MG63 (cell line): ENCODE data around the gene DFFB. TPM values are rescaled to one million over a fixed set of nuclear protein-coding genes. Genes with fewer than 3 reads are reported as not detected.

Source experiments
- DNase-seq: peaks from one replicate; pipeline ENCODE4 v3.0.0-alpha.2; 2020
- H3K27me3 ChIP-seq: fragments of 250-450 bp; sonication (Bioruptor Pico); 2 replicates; pipeline ENCODE4 v1.5.1; 2020; ENCODE audit warnings: mild to moderate bottlenecking, moderate library complexity
- H3K36me3 ChIP-seq: fragments of 250-450 bp; sonication (Bioruptor Pico); 2 replicates; pipeline ENCODE4 v1.5.1; 2020; ENCODE audit warnings: mild to moderate bottlenecking, moderate library complexity
- H3K4me3 ChIP-seq: fragments of 250-450 bp; sonication (Bioruptor Pico); 2 replicates; pipeline ENCODE4 v1.5.1; 2020; ENCODE audit warnings: mild to moderate bottlenecking, moderate library complexity
- H3K9me3 ChIP-seq: fragments of 250-450 bp; sonication (Bioruptor Pico); 2 replicates; pipeline ENCODE4 v1.5.1; 2020; ENCODE audit warnings: mild to moderate bottlenecking, moderate library complexity
- total RNA-seq: library from RNA; depleted of rRNA; stranded (reverse); fragments of >200 nt; shearing (Covaris generic); gene quantifications from 2 replicates; pipeline ENCODE4 v1.2.3, GENCODE V29; 2014; ENCODE audit warnings: low replicate concordance; rRNA removed

DFFB gene
- total RNA-seq, 1 experiment from 2014 or later, result 19.1 TPM

DNA sequence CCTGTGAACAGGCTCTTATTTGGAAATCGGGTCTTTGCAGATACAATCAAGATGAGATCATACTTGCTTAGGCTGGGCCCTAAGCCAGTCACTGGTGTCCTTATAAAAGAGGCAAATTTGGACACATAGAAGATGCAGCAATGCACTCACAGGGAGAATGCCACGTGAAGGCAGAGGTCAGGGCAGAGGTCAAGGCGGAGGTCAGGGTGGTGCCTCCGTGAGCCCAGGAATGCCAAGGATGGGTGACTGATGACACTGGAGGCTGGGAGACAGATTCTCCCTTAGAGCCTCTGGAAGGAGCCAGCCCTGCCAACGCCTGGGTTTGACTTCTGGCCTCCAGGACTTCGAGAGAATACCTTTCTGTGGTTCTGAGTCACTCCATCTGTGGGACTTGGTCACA, 65.6 kb downstream of the DFFB start:
- DNase-seq, result no peak
- Histone ChIP-seq H3K27me3 (no peaks in the 10 kb centered on the region), H3K36me3 (no peaks in the 10 kb centered on the region), H3K4me3 (no peak overlapping the region), H3K9me3 (no peaks in the 10 kb centered on the region)

DNA sequence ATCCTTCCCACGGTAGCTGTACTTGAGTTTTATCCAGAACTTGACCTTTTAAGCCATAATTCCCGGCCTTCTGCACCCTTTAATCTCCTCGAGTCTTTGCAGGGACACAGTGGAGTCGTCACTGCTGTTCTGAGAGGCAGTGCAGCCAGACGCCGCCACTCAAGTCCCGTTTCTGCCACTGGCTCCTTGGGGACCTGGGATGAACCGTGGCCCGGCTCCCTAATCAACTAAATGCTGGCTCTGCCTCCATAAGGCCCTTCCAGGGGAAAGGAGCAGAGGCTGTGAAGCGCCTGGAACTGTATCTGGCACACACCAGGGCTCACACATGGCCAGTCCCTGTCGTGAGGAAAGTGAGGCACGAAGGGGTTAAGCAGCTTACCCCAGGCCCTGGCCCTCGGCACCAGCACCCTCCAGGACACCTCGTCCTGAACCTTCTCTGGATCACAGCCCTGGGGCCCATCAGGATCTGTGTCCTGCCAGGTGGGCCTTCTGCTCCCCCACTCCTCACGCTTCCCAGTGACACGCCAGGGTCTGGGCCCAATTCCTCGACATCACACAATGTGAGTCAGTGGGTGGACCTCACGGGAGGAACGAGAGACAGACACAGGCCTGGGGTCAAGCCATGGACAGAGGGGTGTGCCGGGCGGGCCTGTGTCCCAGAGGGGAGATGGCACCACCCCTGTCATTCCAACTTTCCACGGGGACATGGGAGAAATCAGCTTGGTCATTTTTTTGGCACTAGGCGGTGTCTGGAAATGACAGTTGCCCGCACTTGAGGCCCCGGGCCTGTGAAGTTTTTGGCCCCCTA, 66.3 kb downstream of the DFFB start:
- no peak overlapping the region for H3K4me3 ChIP-seq
- no peaks in the 10 kb centered on the region for H3K9me3 ChIP-seq
- no peaks in the 10 kb centered on the region for H3K27me3 ChIP-seq
- H3K36me3 ChIP-seq, result no peaks in the 10 kb centered on the region
- DNase-seq, result no peak

DNA sequence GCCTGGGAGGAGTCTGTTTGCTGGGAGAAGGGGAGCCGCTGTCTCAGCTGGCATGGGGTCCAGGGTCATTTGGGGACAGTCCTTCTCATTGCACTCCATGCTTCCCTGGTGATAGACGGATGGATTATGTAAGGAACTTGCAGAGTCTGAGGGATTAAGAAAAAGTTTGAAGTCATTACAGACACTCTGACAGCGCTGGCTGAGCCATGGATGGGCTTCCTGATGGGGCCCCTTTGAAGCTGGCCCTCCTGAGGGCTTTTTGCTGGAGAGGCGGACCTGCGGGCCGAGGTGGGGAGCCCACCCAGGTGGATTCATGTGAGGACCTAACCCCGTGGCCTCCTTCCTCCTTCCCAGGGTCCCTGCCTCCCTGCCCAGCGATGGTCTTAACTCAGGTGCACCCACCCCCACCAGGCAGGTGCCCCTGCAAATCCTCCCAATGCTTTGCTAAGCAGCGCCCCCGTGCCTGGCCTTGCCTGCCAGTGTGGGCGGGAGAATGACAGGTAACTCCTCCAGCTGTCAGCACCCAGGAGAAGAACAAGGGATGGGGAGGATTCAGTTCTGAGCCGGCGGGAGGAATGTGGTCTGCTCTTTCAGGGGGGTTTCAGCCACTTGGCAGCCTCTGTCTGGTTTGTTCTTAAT, 67.0 kb downstream of the DFFB start:
- Histone ChIP-seq H3K27me3 (no peaks in the 10 kb centered on the region), H3K4me3 (no peak overlapping the region), H3K9me3 (no peaks in the 10 kb centered on the region), H3K36me3 (no peaks in the 10 kb centered on the region)
- no peak for DNase-seq

GRCh38 chr1:3924825-3925220, 67.5 kb downstream of the DFFB start:
- H3K36me3 ChIP-seq, result no peaks in the 10 kb centered on the region
- H3K27me3 ChIP-seq, result no peaks in the 10 kb centered on the region
- DNase-seq, result no peak
- no peaks in the 10 kb centered on the region for H3K9me3 ChIP-seq
- H3K4me3 ChIP-seq, result no peak overlapping the region

DNA sequence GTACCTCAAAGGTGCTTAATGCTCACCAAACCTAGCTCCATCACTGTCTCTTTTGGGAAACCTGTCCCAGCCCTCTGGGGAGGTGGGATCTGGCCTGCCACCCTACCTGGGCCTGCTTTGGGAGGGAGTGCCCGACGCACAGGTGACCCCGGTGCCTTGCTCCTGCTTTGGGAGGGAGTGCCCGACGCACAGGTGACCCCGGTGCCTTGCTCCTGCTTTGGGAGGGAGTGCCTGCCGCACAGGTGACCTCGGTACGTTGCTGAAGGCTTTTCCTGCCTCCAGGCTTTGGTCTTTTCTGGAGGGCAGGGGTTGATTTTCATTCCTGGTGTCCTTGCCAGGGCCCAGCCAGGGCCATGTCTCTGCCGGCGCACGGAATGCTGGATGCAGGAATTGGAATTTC, 68.0 kb downstream of the DFFB start:
- no peak for DNase-seq
- no peak overlapping the region for H3K4me3 ChIP-seq
- H3K36me3 ChIP-seq, result no peaks in the 10 kb centered on the region
- no peaks in the 10 kb centered on the region for H3K9me3 ChIP-seq
- peaks cover under 1% of the 10 kb centered on the region; the same call in 1 of the 2 replicates for H3K27me3 ChIP-seq

- H3K9me3 ChIP-seq, result no peaks in the 10 kb centered on the region
- H3K27me3 ChIP-seq, result peaks cover 4% of the 10 kb centered on the region; the same call in 1 of the 2 replicates
- H3K36me3 ChIP-seq, result no peaks in the 10 kb centered on the region
- DNase-seq, result no peak
- no peak overlapping the region for H3K4me3 ChIP-seq
Measured at GRCh38 chr1:3925762-3926161, 68.5 kb downstream of the DFFB start.

DNA sequence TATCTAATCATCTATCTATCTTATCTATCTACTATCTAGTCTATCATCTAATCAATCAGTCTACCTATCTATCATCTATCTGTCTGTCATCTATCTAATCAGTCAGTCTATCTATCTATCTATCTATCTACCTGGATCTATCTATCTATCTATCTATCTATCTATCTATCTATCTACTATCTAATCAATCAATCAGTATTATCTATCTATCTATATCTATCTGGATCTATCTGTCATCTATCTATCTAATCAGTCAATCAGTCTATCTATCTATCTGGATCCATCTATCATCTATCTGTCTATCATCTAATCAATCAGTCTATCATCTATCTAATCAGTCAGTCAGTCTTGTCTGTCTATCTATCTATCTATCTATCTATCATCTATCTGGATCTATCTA, 69.7 kb downstream of the DFFB start:
- H3K9me3 ChIP-seq, result no peaks in the 10 kb centered on the region
- no peaks in the 10 kb centered on the region for H3K36me3 ChIP-seq
- H3K4me3 ChIP-seq, result no peak overlapping the region
- H3K27me3 ChIP-seq, result peaks cover 9% of the 10 kb centered on the region
- no peak for DNase-seq

DNA sequence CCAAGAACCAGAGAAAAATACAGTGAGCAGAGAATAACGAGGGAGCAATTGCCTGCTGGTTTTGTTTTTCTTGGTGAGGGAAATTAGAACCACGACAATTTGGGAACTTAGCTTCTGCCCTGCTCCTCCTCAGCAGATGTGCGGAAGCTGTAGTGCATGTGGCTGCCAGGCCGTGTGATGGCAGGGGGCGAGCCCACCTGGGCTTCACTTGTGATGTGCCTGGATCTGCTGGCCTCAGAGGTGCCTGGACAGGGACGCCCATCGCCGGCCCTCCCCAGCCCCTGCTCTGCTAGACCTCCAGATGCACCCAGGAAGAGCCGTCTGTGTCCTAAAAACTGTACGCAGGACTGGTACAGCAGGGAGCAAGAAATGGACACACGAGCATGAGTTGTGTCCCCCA, 71.3 kb downstream of the DFFB start:
- Histone ChIP-seq H3K4me3 (no peak overlapping the region), H3K36me3 (no peaks in the 10 kb centered on the region), H3K27me3 (peaks cover 9% of the 10 kb centered on the region), H3K9me3 (no peaks in the 10 kb centered on the region)
- DNase-seq, result no peak

GRCh38 chr1:3929126-3929525, 71.8 kb downstream of the DFFB start:
- DNase-seq, result no peak
- H3K9me3 ChIP-seq, result no peaks in the 10 kb centered on the region
- H3K36me3 ChIP-seq, result no peaks in the 10 kb centered on the region
- H3K4me3 ChIP-seq, result no peak overlapping the region
- H3K27me3 ChIP-seq, result peaks cover 9% of the 10 kb centered on the region

GRCh38 chr1:3930301-3931006, 73.2 kb downstream of the DFFB start:
- Histone ChIP-seq H3K27me3 (peaks cover 9% of the 10 kb centered on the region), H3K9me3 (no peaks in the 10 kb centered on the region; the same call in 1 of the 2 replicates), H3K36me3 (no peaks in the 10 kb centered on the region), H3K4me3 (no peak overlapping the region)
- DNase-seq, result no peak

GRCh38 chr1:3931007-3931912, 74.0 kb downstream of the DFFB start:
- Histone ChIP-seq H3K36me3 (no peaks in the 10 kb centered on the region), H3K4me3 (no peak overlapping the region), H3K9me3 (no peaks in the 10 kb centered on the region; the same call in 1 of the 2 replicates), H3K27me3 (peaks cover 9% of the 10 kb centered on the region)
- no peak for DNase-seq

DNA sequence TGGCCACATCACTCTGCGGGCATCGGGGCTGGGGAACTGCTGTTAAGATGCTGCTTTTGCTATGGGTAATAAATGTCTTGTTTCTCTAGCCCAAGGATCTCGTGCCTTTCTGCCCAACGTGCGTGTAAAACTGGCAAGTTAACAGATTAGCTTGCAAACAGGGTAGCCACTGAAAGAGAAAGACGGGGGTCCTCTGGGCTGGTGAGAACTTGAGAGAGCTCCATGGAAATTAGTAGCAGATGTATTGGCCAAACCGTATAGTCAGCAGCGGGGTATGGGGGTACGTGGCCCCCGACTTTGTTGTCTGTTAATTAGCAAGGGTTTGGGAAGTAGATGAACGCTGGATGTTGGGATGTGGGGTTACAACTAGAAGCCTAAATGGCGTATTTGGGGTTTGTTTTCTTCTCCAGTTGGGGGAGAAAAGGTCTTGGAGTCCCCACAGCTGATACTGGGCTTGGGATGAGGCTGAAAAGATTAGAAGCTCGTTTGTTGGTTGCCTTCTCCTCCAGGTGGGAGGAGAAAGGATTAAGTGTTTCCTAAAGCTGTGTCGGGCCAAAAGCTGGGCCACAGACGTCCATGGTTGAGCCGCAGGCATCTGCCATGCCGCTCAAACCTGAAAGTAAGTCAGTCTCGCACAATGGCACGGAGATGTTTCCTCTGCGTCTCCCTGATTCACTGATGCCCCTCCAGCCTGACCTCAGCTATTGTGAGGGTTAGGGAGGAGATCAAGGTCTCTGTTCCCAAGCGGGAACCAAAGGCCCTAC, 75.1 kb downstream of the DFFB start:
- DNase-seq, result no peak
- H3K27me3 ChIP-seq, result peaks cover 9% of the 10 kb centered on the region
- H3K9me3 ChIP-seq, result peaks cover 4% of the 10 kb centered on the region

More for the DNA sequence above, 75.1 kb downstream of the DFFB start:
- Histone ChIP-seq H3K4me3 (no peak overlapping the region), H3K36me3 (no peaks in the 10 kb centered on the region)

Other genes starting within 250 kb of the DFFB start
- gene MEGF6, start 246.0 kb upstream of the DFFB start, total RNA-seq, result 121 and 198 TPM in 2 replicates
- gene TPRG1L, start 232.5 kb upstream of the DFFB start, total RNA-seq, result 32.4 and 34.5 TPM in 2 replicates
- gene WRAP73, start 207.4 kb upstream of the DFFB start, total RNA-seq, result 37.6 and 52.7 TPM in 2 replicates
- gene TP73, start 205.0 kb upstream of the DFFB start, total RNA-seq, result 3.1 and 8.3 TPM in 2 replicates
- gene CCDC27, start 105.0 kb upstream of the DFFB start, total RNA-seq, result not detected in 2 replicates
- gene SMIM1, start 84.7 kb upstream of the DFFB start, total RNA-seq, result not detected in 2 replicates
- 52.4 and 71.1 TPM in 2 replicates for gene LRRC47, start 61.0 kb upstream of the DFFB start, total RNA-seq
- gene CEP104, start 265 bp upstream of the DFFB start, total RNA-seq, result 4.9 TPM in 2 replicates
- 49.3 and 61.2 TPM in 2 replicates for gene C1orf174, start 42.8 kb downstream of the DFFB start, total RNA-seq